ENCODE results near the gene TBC1D2. TPM values are rescaled to one million over a fixed set of nuclear protein-coding genes. Genes with fewer than 3 reads are reported as not detected.

Gene TBC1D2
- total and polyA plus RNA-seq, 7 donors, result 1.3 to 2.9 (median 2.1) TPM

DNA sequence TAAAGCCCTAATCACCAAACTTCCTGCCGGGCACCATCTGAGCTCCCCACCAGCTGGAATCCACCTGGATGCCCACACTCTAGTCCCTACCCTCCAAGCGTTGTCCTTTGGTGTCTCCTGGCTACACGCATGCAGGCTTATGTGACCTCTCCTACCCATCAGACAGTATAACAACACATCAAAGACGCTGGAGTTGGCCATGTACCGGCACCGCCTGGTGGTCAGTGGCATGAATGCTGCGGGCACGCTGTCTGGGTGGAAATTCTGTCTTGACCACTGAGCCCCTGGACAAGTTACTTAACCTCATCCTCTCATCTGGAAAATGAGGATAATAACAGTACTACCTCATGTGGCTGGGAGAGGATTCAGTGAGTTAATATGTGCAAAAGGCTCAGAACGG lies 39.6 kb downstream of the TBC1D2 start:
- Histone ChIP-seq H3K4me3 (no peak overlapping the region), H3K9me3 (no peaks in the 10 kb centered on the region), H3K27ac (no peak overlapping the region), H3K27me3 (ENCODE audit: insufficient read depth in 3 of 3, low read length in 2 of 3) (no peaks in the 10 kb centered on the region), H3K36me3 (ENCODE audit: insufficient read depth in 1 of 2, low read depth in 1 of 2) (peaks cover 0 to 21% of the 10 kb centered on the region in 2 donors), H3K4me1 (no peaks in the 10 kb centered on the region)
- DNase-seq (peak in 1 of 2 donors; percentile 35), ATAC-seq (no peak)
- TF ChIP-seq, protein P1, sequence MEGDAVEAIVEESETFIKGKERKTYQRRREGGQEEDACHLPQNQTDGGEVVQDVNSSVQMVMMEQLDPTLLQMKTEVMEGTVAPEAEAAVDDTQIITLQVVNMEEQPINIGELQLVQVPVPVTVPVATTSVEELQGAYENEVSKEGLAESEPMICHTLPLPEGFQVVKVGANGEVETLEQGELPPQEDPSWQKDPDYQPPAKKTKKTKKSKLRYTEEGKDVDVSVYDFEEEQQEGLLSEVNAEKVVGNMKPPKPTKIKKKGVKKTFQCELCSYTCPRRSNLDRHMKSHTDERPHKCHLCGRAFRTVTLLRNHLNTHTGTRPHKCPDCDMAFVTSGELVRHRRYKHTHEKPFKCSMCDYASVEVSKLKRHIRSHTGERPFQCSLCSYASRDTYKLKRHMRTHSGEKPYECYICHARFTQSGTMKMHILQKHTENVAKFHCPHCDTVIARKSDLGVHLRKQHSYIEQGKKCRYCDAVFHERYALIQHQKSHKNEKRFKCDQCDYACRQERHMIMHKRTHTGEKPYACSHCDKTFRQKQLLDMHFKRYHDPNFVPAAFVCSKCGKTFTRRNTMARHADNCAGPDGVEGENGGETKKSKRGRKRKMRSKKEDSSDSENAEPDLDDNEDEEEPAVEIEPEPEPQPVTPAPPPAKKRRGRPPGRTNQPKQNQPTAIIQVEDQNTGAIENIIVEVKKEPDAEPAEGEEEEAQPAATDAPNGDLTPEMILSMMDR (IDR thresholded peaks at IDR 0.05), result peak; percentile 4
- WGBS, 3 donors, result 72 to 77% (median 75%) methylated on average over 9 of the region's 9 CpGs
- intact Hi-C loops (cut with DNase I), result no loop called here

DNA sequence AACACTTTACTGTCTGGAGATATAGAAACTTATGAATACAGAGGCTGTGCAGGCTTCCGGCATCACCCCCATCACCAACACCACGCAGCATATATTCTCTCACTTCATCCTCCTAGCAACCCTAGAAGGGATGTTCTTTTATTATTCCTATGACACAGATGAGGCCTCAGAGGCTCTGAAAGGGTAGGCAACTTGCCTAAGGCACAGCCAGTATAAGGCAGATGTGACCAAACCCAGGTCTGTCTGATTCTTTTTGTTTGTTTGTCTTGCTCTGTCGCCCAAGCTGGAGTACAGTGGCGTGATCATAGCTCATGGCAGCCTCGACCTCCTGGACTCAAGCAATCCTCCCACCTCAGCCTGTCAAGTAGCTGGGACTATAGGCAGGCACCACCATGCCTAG lies 40.2 kb downstream of the TBC1D2 start:
- WGBS, 3 donors, result 80 to 94% (median 89%) methylated on average over 5 of the region's 5 CpGs
- Histone ChIP-seq H3K9me3 (no peaks in the 10 kb centered on the region), H3K27me3 (ENCODE audit: insufficient read depth in 3 of 3, low read length in 2 of 3) (no peaks in the 10 kb centered on the region), H3K4me3 (no peak overlapping the region), H3K4me1 (no peaks in the 10 kb centered on the region), H3K27ac (no peak overlapping the region), H3K36me3 (ENCODE audit: insufficient read depth in 1 of 2, low read depth in 1 of 2) (peaks cover 0 to 18% of the 10 kb centered on the region in 2 donors)
- intact Hi-C loops (cut with DNase I), result no loop called here
- ATAC-seq (no peak), DNase-seq (peak in 1 of 2 donors; percentile 18)
- TF ChIP-seq, protein P1 (IDR thresholded peaks at IDR 0.05), result no peak

DNA sequence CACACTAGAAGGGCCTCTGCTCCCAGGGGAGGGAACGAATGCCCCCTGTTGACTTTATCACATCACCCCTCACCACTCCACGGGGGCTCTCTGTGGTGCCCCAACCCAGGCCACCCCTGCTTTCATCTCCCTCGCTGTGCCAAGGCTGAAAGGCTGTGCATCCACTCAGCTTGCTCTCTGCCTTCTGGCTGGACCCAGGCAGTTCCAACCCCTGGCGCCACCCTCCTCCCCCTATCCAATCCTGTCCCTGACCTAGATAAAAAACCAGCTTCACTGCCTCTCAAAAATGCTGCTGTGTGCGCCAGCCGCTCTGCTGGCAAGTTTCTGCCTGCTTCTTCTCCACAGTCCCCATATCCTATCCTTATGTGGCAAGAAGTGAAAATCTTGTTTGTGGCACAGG lies 40.6 kb downstream of the TBC1D2 start:
- TF ChIP-seq, protein P1 (IDR thresholded peaks at IDR 0.05), result no peak
- Histone ChIP-seq H3K9me3 (no peaks in the 10 kb centered on the region), H3K4me1 (no peaks in the 10 kb centered on the region), H3K27ac (no peak overlapping the region), H3K36me3 (ENCODE audit: insufficient read depth in 1 of 2, low read depth in 1 of 2) (peaks cover 0 to 15% of the 10 kb centered on the region in 2 donors), H3K27me3 (ENCODE audit: insufficient read depth in 3 of 3, low read length in 2 of 3) (no peaks in the 10 kb centered on the region), H3K4me3 (no peak overlapping the region)
- intact Hi-C loops (cut with DNase I), result no loop called here
- DNase-seq (no peak), ATAC-seq (no peak)
- 77 to 87% (median 78%) methylated on average over 6 of the region's 6 CpGs for WGBS, 3 donors

DNA sequence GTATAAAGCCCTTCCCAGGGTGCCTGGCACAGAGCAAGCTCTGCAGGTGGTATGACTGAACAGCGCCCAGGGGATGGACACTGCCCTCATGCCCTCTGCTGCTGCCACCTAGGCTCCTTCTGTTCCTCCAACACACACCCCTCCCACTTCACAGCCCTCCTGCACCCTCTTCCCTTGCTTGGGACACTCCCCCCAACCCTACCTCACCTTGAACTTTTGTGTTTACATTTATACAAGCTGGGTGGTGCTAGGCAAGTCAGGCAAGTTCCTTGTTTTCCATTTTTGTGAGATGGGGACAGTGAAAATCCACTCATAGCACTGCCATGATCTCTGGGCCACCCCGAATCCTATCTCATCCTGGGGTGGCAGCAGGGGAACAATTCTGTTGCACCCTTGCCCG lies 44.2 kb downstream of the TBC1D2 start:
- Histone ChIP-seq H3K27ac (no peak overlapping the region), H3K4me3 (no peak overlapping the region), H3K36me3 (ENCODE audit: insufficient read depth in 1 of 2, low read depth in 1 of 2) (peaks cover 0 to 4% of the 10 kb centered on the region in 2 donors), H3K9me3 (no peaks in the 10 kb centered on the region), H3K4me1 (no peaks in the 10 kb centered on the region), H3K27me3 (ENCODE audit: insufficient read depth in 3 of 3, low read length in 2 of 3) (no peaks in the 10 kb centered on the region)
- ATAC-seq (no peak), DNase-seq (peak in 1 of 2 donors; percentile 23)
- TF ChIP-seq, protein P1 (IDR thresholded peaks at IDR 0.05), result no peak
- 97 to 100% (median 97%) methylated on average over 3 of the region's 3 CpGs for WGBS, 3 donors
- intact Hi-C loops (cut with DNase I), result no loop called here

DNA sequence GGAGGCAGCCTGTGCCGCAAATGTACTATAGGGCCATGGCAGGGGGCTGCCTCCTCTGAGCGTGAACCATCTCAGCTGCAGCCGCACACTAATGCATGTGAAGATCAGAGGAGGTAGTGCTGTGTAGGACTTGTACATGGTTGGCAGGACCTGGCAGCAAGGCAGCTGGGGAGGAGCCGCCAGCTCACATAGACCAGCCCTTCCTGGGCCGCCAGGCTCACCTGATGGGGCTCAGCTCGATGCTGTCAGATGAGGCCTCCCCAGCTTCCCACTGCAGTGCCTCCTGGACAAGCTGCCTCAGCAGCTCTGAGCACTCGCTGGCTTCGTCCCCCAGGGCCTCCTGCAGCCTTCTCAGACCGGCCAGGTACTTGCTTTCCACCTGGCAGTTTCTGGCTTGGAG lies 45.0 kb downstream of the TBC1D2 start:
- ATAC-seq (no peak), DNase-seq (peak in 1 of 2 donors; percentile 43)
- 93 to 96% (median 96%) methylated on average over 9 of the region's 9 CpGs for WGBS, 3 donors
- Histone ChIP-seq H3K4me3 (no peak overlapping the region), H3K9me3 (no peaks in the 10 kb centered on the region), H3K27ac (no peak overlapping the region), H3K4me1 (peaks cover 3% of the 10 kb centered on the region), H3K27me3 (ENCODE audit: insufficient read depth in 3 of 3, low read length in 2 of 3) (no peaks in the 10 kb centered on the region), H3K36me3 (ENCODE audit: insufficient read depth in 1 of 2, low read depth in 1 of 2) (peaks cover 0 to 4% of the 10 kb centered on the region in 2 donors)
- TF ChIP-seq, protein P1 (IDR thresholded peaks at IDR 0.05), result no peak
- intact Hi-C loops (cut with DNase I), result no loop called here
